ENCODE measurements around the gene SCNM1.

SCNM1 gene

DNA sequence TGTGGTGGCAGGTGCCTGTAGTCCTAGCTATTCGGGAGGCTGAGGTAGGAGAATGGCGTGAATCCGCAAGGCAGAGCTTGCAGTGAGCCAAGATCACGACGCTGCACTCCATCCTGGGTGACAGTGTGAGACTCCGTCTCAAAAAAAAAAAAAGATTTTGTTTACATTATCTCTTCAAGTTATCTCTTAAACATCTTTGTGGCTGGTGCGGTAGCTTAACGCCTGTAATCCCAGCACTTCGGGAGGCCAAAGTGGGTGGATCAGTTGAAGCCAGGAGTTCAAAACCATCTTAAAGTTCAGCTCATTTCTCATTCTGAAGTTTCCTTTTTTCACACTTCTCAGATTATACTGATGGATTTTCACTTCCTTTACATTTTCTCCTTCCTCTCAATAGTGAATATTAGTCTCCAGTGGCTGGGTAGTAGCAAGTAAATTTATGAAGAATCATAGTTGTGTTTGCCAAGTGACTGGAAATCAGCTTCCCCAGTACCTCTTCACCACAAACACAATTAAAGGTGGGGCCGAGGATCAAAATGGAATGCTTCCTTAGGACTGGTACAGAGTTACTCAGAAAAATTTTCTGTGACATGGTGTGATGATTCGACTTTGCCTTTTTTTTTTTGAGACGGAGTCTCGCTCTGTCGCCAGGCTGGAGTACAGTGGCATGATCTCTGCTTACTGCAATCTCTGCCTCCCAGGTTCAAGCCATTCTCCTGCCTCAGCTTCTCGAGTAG lies 46.2 kb downstream of the SCNM1 start:
- CTCF ChIA-PET, result interaction anchor here (0.6 to 1.0 kb wide), 2 partner anchors 10 to 40 kb away, joined by 3 read pairs; no protein-coding TSS in a partner anchor
- 0 out of 2 replicates have a peak overlapping the region, but pooled peaks have one; percentile 14 for H3K27ac ChIP-seq (ENCODE audit: extremely low read depth, low read depth, low read length)
- TF ChIP-seq ZNF792 (tag by site-specific recombination; IDR thresholded peaks at IDR 0.05), result no peak
- TF ChIP-seq, protein P1, sequence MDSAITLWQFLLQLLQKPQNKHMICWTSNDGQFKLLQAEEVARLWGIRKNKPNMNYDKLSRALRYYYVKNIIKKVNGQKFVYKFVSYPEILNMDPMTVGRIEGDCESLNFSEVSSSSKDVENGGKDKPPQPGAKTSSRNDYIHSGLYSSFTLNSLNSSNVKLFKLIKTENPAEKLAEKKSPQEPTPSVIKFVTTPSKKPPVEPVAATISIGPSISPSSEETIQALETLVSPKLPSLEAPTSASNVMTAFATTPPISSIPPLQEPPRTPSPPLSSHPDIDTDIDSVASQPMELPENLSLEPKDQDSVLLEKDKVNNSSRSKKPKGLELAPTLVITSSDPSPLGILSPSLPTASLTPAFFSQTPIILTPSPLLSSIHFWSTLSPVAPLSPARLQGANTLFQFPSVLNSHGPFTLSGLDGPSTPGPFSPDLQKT (IDR thresholded peaks at IDR 0.05; ENCODE audit: borderline replicate concordance, low read depth, low read length), result no peak
- TF ChIP-seq SP7 (tag by site-specific recombination; IDR thresholded peaks at IDR 0.05), result peak; percentile 59
- 0 out of 2 replicates have a peak, but pooled peaks have one; percentile 16 for TF ChIP-seq ZNF629 (tag by site-specific recombination; IDR thresholded peaks at IDR 0.05)
- TF ChIP-seq YY2 (tag by site-specific recombination; IDR thresholded peaks at IDR 0.05), result no peak
- TF ChIP-seq PRDM1 (tag by site-specific recombination; IDR thresholded peaks at IDR 0.05), result peak; percentile 60
- TF ChIP-seq SP2 (tag by site-specific recombination; IDR thresholded peaks at IDR 0.05), result no peak
- TF ChIP-seq, protein P2, sequence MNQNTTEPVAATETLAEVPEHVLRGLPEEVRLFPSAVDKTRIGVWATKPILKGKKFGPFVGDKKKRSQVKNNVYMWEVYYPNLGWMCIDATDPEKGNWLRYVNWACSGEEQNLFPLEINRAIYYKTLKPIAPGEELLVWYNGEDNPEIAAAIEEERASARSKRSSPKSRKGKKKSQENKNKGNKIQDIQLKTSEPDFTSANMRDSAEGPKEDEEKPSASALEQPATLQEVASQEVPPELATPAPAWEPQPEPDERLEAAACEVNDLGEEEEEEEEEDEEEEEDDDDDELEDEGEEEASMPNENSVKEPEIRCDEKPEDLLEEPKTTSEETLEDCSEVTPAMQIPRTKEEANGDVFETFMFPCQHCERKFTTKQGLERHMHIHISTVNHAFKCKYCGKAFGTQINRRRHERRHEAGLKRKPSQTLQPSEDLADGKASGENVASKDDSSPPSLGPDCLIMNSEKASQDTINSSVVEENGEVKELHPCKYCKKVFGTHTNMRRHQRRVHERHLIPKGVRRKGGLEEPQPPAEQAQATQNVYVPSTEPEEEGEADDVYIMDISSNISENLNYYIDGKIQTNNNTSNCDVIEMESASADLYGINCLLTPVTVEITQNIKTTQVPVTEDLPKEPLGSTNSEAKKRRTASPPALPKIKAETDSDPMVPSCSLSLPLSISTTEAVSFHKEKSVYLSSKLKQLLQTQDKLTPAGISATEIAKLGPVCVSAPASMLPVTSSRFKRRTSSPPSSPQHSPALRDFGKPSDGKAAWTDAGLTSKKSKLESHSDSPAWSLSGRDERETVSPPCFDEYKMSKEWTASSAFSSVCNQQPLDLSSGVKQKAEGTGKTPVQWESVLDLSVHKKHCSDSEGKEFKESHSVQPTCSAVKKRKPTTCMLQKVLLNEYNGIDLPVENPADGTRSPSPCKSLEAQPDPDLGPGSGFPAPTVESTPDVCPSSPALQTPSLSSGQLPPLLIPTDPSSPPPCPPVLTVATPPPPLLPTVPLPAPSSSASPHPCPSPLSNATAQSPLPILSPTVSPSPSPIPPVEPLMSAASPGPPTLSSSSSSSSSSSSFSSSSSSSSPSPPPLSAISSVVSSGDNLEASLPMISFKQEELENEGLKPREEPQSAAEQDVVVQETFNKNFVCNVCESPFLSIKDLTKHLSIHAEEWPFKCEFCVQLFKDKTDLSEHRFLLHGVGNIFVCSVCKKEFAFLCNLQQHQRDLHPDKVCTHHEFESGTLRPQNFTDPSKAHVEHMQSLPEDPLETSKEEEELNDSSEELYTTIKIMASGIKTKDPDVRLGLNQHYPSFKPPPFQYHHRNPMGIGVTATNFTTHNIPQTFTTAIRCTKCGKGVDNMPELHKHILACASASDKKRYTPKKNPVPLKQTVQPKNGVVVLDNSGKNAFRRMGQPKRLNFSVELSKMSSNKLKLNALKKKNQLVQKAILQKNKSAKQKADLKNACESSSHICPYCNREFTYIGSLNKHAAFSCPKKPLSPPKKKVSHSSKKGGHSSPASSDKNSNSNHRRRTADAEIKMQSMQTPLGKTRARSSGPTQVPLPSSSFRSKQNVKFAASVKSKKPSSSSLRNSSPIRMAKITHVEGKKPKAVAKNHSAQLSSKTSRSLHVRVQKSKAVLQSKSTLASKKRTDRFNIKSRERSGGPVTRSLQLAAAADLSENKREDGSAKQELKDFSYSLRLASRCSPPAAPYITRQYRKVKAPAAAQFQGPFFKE (tag by site-specific recombination; IDR thresholded peaks at IDR 0.05; ENCODE audit: borderline replicate concordance), result no peak
- TF ChIP-seq ZNF843 (tag by site-specific recombination; IDR thresholded peaks at IDR 0.05), result peak; percentile 24; the same call in 1 of the 2 replicates
- TF ChIP-seq SCRT1 (tag by site-specific recombination; IDR thresholded peaks at IDR 0.05; ENCODE audit: borderline replicate concordance), result no peak
- TF ChIP-seq WT1 (tag by site-specific recombination; IDR thresholded peaks at IDR 0.05), result peak; percentile 33; the same call in 1 of the 2 replicates
- no peak for TF ChIP-seq ZFHX2 (tag by site-specific recombination; conservative IDR thresholded peaks at IDR 0.05)
- no peak for TF ChIP-seq ZNF776 (tag by site-specific recombination; IDR thresholded peaks at IDR 0.05; ENCODE audit: borderline replicate concordance)
- TF ChIP-seq ZNF600 (tag by site-specific recombination; IDR thresholded peaks at IDR 0.05), result no peak
- no peak for TF ChIP-seq ZSCAN23 (tag by site-specific recombination; IDR thresholded peaks at IDR 0.05)
- TF ChIP-seq ZNF791 (tag by site-specific recombination; IDR thresholded peaks at IDR 0.05), result no peak
- TF ChIP-seq ZBTB21 (tag by site-specific recombination; IDR thresholded peaks at IDR 0.05), result no peak
- no peak for TF ChIP-seq ZNF501 (tag by site-specific recombination; IDR thresholded peaks at IDR 0.05)
- TF ChIP-seq OSR2 (tag by site-specific recombination; IDR thresholded peaks at IDR 0.05), result peak; percentile 80
- no peak for TF ChIP-seq HOXD13 (CRISPR knock-in tag; IDR thresholded peaks at IDR 0.05; ENCODE audit: borderline replicate concordance)
- TF ChIP-seq RBAK (tag by site-specific recombination; IDR thresholded peaks at IDR 0.05), result no peak
- TF ChIP-seq, protein P3, sequence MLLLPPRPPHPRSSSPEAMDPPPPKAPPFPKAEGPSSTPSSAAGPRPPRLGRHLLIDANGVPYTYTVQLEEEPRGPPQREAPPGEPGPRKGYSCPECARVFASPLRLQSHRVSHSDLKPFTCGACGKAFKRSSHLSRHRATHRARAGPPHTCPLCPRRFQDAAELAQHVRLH (tag by site-specific recombination; IDR thresholded peaks at IDR 0.05), result no peak
- TF ChIP-seq ZNF571 (tag by site-specific recombination; IDR thresholded peaks at IDR 0.05), result no peak
- no peak for TF ChIP-seq ZNF239 (tag by site-specific recombination; IDR thresholded peaks at IDR 0.05)
- 0 out of 2 replicates have a peak, but pooled peaks have one; percentile 22 for TF ChIP-seq ZEB2 (tag by site-specific recombination; IDR thresholded peaks at IDR 0.05)
- peak; percentile 64 for TF ChIP-seq GLIS1 (tag by site-specific recombination; IDR thresholded peaks at IDR 0.05)
- no peak for TF ChIP-seq ZNF341 (tag by site-specific recombination; IDR thresholded peaks at IDR 0.05; ENCODE audit: low read depth)
- TF ChIP-seq KLF8 (tag by site-specific recombination; IDR thresholded peaks at IDR 0.05), result peak; percentile 54; the same call in 1 of the 2 replicates
- no peak for TF ChIP-seq ZNF10 (tag by site-specific recombination; IDR thresholded peaks at IDR 0.05)
- no peak for TF ChIP-seq ZNF707 (tag by site-specific recombination; IDR thresholded peaks at IDR 0.05)
- no peak for TF ChIP-seq ZNF354C (tag by site-specific recombination; IDR thresholded peaks at IDR 0.05; ENCODE audit: borderline replicate concordance, low read depth)
- no peak for TF ChIP-seq EGR2 (tag by site-specific recombination; IDR thresholded peaks at IDR 0.05; ENCODE audit: low read depth)
- TF ChIP-seq BCL11B (tag by site-specific recombination; IDR thresholded peaks at IDR 0.05; ENCODE audit: low read depth), result no peak
- no peak for TF ChIP-seq HOXA7 (CRISPR knock-in tag; IDR thresholded peaks at IDR 0.05; ENCODE audit: borderline replicate concordance)

More for the DNA sequence above, 46.2 kb downstream of the SCNM1 start:
- POLR2A ChIA-PET, result interaction anchor here (0.6 to 1.6 kb wide), 5 partner anchors 12 to 204 kb away, joined by 3 to 7 read pairs (median 4); partner anchors contain the start of genes PRUNE1 and ZNF687
- Histone ChIP-seq H3K36me3 (ENCODE audit: control insufficient read depth in 2 of 2, insufficient read depth in 1 of 2, low read length in 2 of 2) (peaks cover 34 to 39% of the 10 kb centered on the region in 2 experiments; a peak in 2 of 3 replicates), H3K4me3 (ENCODE audit: low read depth, low read length) (no peak overlapping the region), H3K4me1 (ENCODE audit: control insufficient read depth, insufficient read depth, low read length) (peaks cover 4% of the 10 kb centered on the region), H3K9me3 (ENCODE audit: control insufficient read depth, insufficient read depth, low read depth, low read length) (no peaks in the 10 kb centered on the region)

Data from HEK293 (cell line).